WTC11 (cell line): ENCODE results near the gene PCK2. TPM values are rescaled to one million over a fixed set of nuclear protein-coding genes. Genes with fewer than 3 reads are reported as not detected.
A peak's percentile ranks its signal among the peaks of the same experiment; 100 is the strongest.

ENCODE experiments used
- ATF2 ChIP-seq: sonication (generic); formaldehyde crosslinking; IDR thresholded peaks from 2 replicates; pipeline ENCODE4 v1.8.1; 2022; ENCODE audit warnings: low read depth, missing genetic modification reagents, borderline replicate concordance
- ELF4 ChIP-seq: sonication (generic); formaldehyde crosslinking; IDR thresholded peaks from 2 replicates; pipeline ENCODE4 v1.8.1; 2022; ENCODE audit warnings: low read depth, mild to moderate bottlenecking, moderate library complexity, missing genetic modification reagents
- ERG ChIP-seq: fragments of 250-450 bp; sonication (Bioruptor Pico); IDR thresholded peaks from 2 replicates; pipeline ENCODE4 v1.8.0; 2021; ENCODE audit warnings: mild to moderate bottlenecking
- ETV6 ChIP-seq: sonication (generic); formaldehyde crosslinking; IDR thresholded peaks from 2 replicates; pipeline ENCODE4 v1.8.1; 2022; ENCODE audit warnings: mild to moderate bottlenecking, missing genetic modification reagents
- FOXK1 ChIP-seq: sonication (generic); formaldehyde crosslinking; IDR thresholded peaks from 2 replicates; pipeline ENCODE4 v1.8.0; 2022; ENCODE audit warnings: mild to moderate bottlenecking, moderate library complexity, missing genetic modification reagents
- JUN ChIP-seq: sonication (generic); formaldehyde crosslinking; IDR thresholded peaks from 2 replicates; pipeline ENCODE4 v1.8.0; 2023; ENCODE audit warnings: mild to moderate bottlenecking, missing genetic modification reagents
- MXD4 ChIP-seq: fragments of 250-450 bp; sonication (Bioruptor Pico); IDR thresholded peaks from 2 replicates; pipeline ENCODE4 v1.8.0; 2021; ENCODE audit warnings: mild to moderate bottlenecking, moderate library complexity, borderline replicate concordance
- NFATC4 ChIP-seq: fragments of 250-450 bp; sonication (Bioruptor Pico); IDR thresholded peaks from 2 replicates; pipeline ENCODE4 v1.9.0; 2021; ENCODE audit warnings: mild to moderate bottlenecking
- NFE2L1 ChIP-seq: sonication (generic); formaldehyde crosslinking; IDR thresholded peaks from 2 replicates; pipeline ENCODE4 v1.8.1; 2023; ENCODE audit warnings: missing genetic modification reagents
- PRDM15 ChIP-seq: sonication (generic); formaldehyde crosslinking; IDR thresholded peaks from 2 replicates; pipeline ENCODE4 v1.8.0; 2022; ENCODE audit warnings: missing genetic modification reagents
- PRRX2 ChIP-seq: fragments of 250-450 bp; sonication (Bioruptor Pico); IDR thresholded peaks from 2 replicates; pipeline ENCODE4 v1.8.0; 2021; ENCODE audit warnings: mild to moderate bottlenecking
- RORB ChIP-seq: fragments of 250-450 bp; sonication (Bioruptor Pico); IDR thresholded peaks from 2 replicates; pipeline ENCODE4 v1.9.0; 2021; ENCODE audit warnings: mild to moderate bottlenecking
- SP1 ChIP-seq: sonication (generic); formaldehyde crosslinking; conservative IDR thresholded peaks from 2 replicates; pipeline ENCODE4 v1.8.1; 2022; ENCODE audit warnings: missing genetic modification reagents
- STAT6 ChIP-seq: sonication (generic); formaldehyde crosslinking; conservative IDR thresholded peaks from 2 replicates; pipeline ENCODE4 v1.8.1; 2023; ENCODE audit warnings: mild to moderate bottlenecking, low read depth, missing genetic modification reagents, moderate library complexity
- ZBTB43 ChIP-seq: sonication (generic); formaldehyde crosslinking; IDR thresholded peaks from 2 replicates; pipeline ENCODE4 v1.8.1; 2023; ENCODE audit warnings: mild to moderate bottlenecking, missing genetic modification reagents
- ZNF281 ChIP-seq: sonication (generic); formaldehyde crosslinking; IDR thresholded peaks from 2 replicates; pipeline ENCODE4 v1.8.0; 2023; ENCODE audit warnings: mild to moderate bottlenecking, missing genetic modification reagents
- ZNF425 ChIP-seq: fragments of 250-450 bp; sonication (Bioruptor Pico); conservative IDR thresholded peaks from 2 replicates; pipeline ENCODE4 v1.9.0; 2021; ENCODE audit warnings: mild to moderate bottlenecking
- ZNF512 ChIP-seq: sonication (generic); formaldehyde crosslinking; IDR thresholded peaks from 2 replicates; pipeline ENCODE4 v1.8.1; 2022; ENCODE audit warnings: missing genetic modification reagents, borderline replicate concordance
- total RNA-seq: library from RNA; stranded (reverse); gene quantifications from 3 replicates; pipeline ENCODE4 v1.2.3, GENCODE V29; 2021

Gene PCK2
- total RNA-seq, 1 experiment from 2014 or later, result 67.0 TPM

- TF ChIP-seq ZNF281 (CRISPR knock-in tag), result no peak
- no peak for TF ChIP-seq NFATC4
- TF ChIP-seq ELF4 (CRISPR knock-in tag), result no peak
- no peak for TF ChIP-seq ZNF512 (CRISPR knock-in tag)
- no peak for TF ChIP-seq ATF2 (CRISPR knock-in tag)
- no peak for TF ChIP-seq RORB (CRISPR knock-in tag)
- no peak for TF ChIP-seq MXD4
- no peak; the same call in 1 of the 2 replicates for TF ChIP-seq FOXK1 (CRISPR knock-in tag)
- no peak for TF ChIP-seq STAT6 (CRISPR knock-in tag)
- TF ChIP-seq ERG (CRISPR knock-in tag), result no peak
- TF ChIP-seq PRDM15, result peak; percentile 75
- TF ChIP-seq NFE2L1 (CRISPR knock-in tag), result no peak
- no peak for TF ChIP-seq ETV6 (CRISPR knock-in tag)
- peak; percentile 73; the same call in 1 of the 2 replicates for TF ChIP-seq SP1
- no peak for TF ChIP-seq JUN (CRISPR knock-in tag)
- TF ChIP-seq PRRX2 (CRISPR knock-in tag), result no peak
- TF ChIP-seq ZNF425 (CRISPR knock-in tag), result no peak
- 0 out of 2 replicates have a peak, but pooled peaks have one; percentile 40 for TF ChIP-seq ZBTB43
Observed at GRCh38 chr14:24080888-24081738, 13.0 kb upstream of the PCK2 start (continued).
